ENCODE data around the gene GRK2. TPM values are rescaled to one million over a fixed set of nuclear protein-coding genes. Genes with fewer than 3 reads are reported as not detected.

Gene GRK2
- total RNA-seq, 1 experiment from 2014 or later: 56.3 TPM

GRCh38 chr11:67272327-67273259 is 6.3 kb downstream of the GRK2 start:
- Histone ChIP-seq H3K23me2 (ENCODE audit: insufficient read length, low read depth, low read length, poor library complexity, severe bottlenecking) (peaks cover 3% of the 10 kb centered on the region), H2BK120ac (ENCODE audit: low read depth, low read length, poor library complexity, severe bottlenecking) (no peak overlapping the region), H3K14ac (ENCODE audit: insufficient read depth, low read length) (no peak overlapping the region; the same call in 1 of the 2 replicates), H3K4me1 (ENCODE audit: insufficient read depth, low read length) (peaks cover 14% of the 10 kb centered on the region), H3K23ac (ENCODE audit: insufficient read length, low read depth, low read length) (no peak overlapping the region), H2AFZ (ENCODE audit: low read length) (no peak overlapping the region), H3K4ac (ENCODE audit: low read depth, low read length) (no peak overlapping the region), H3K27ac (ENCODE audit: insufficient read length, low read depth, low read length) (no peak overlapping the region), H3K18ac (ENCODE audit: insufficient read length, low read depth, low read length) (no peak overlapping the region), H4K20me1 (ENCODE audit: control insufficient read depth, insufficient read depth, insufficient read length) (peaks cover under 1% of the 10 kb centered on the region), H2AK5ac (ENCODE audit: insufficient read length, low read length) (no peak overlapping the region), H4K8ac (replicated peaks; ENCODE audit: insufficient read length, low read depth, low read length) (no peak overlapping the region), H3K79me2 (ENCODE audit: insufficient read depth, low read length) (peaks cover 12% of the 10 kb centered on the region; the same call in 1 of the 2 replicates), H4K91ac (ENCODE audit: insufficient read length, low read depth, low read length) (no peak overlapping the region), H3K9ac (ENCODE audit: extremely low read depth, insufficient read length, low read length) (no peak overlapping the region), H2BK5ac (ENCODE audit: insufficient read length, low read length) (no peak overlapping the region), H3K27me3 (ENCODE audit: insufficient read depth, low read length) (no peaks in the 10 kb centered on the region), H3T11ph (ENCODE audit: low read length) (no peak overlapping the region), H2BK15ac (ENCODE audit: low read depth, low read length) (no peak overlapping the region), H2BK20ac (ENCODE audit: low read depth, low read length, poor library complexity, severe bottlenecking) (no peak overlapping the region), H4K5ac (ENCODE audit: insufficient read length, low read depth, low read length) (no peak overlapping the region), H3K4me2 (ENCODE audit: insufficient read depth, insufficient read length, low read length) (no peak overlapping the region), H3K79me1 (ENCODE audit: insufficient read depth, low read depth, low read length, poor library complexity, severe bottlenecking) (no peaks in the 10 kb centered on the region), H3K9me3 (ENCODE audit: control insufficient read depth, low read depth, low read length) (no peaks in the 10 kb centered on the region), H2BK12ac (ENCODE audit: insufficient read length, low read depth, low read length) (no peak overlapping the region), H3K56ac (ENCODE audit: insufficient read length, low read depth, low read length) (no peak overlapping the region)
- H3K4me1 Mint-ChIP-seq: peaks cover 34 to 46% of the 10 kb centered on the region in 2 experiments
- H3K4me3 Mint-ChIP-seq: no peak overlapping the region
- no CpG with 5 or more reads among the region's 23 CpGs for WGBS (ENCODE audit: extremely low coverage, insufficient read length, low lambda C conversion rate)
- no peak overlapping the region; a peak in 1 of 7 replicates for H3K27ac Mint-ChIP-seq
- H3K36me3 Mint-ChIP-seq (ENCODE audit: insufficient read depth in 1 of 3, low read depth in 3 of 3): peaks cover 0 to 11% (median 10%) of the 10 kb centered on the region in 3 experiments; a peak in 6 of 7 replicates
- no peak for TF ChIP-seq CTCF (conservative IDR thresholded peaks at IDR 0.05)
- no peaks in the 10 kb centered on the region for H3K27me3 Mint-ChIP-seq (ENCODE audit: low read depth)
- DNase-seq: no peak
- H3K9me3 Mint-ChIP-seq: no peaks in the 10 kb centered on the region

Measured in H9 (cell line).